CD4-positive, alpha-beta T cell (primary cell): ENCODE results near the gene SAMD4A. TPM values are rescaled to one million over a fixed set of nuclear protein-coding genes. Genes with fewer than 3 reads are reported as not detected.

Experiments
- ATAC-seq: fragments of 200-7000 bp; cut with Tn5 transposase; one replicate; pipeline ENCODE4 v1.10.0; 2022; ENCODE audit warnings: mild to moderate bottlenecking; ENCODE audit not compliant: poor library complexity
- CTCF ChIA-PET: fragments of 350-600 bp; sonication (Branson Sonifier 250); formaldehyde crosslinking; loops from one replicate; lab custom pipeline; 2021; ENCODE audit warnings: antibody characterized with exemption, inconsistent platforms; lab: Charles Lee
- POLR2A ChIA-PET: fragments of 350-600 bp; sonication (Branson Sonifier 250); formaldehyde crosslinking; loops from one replicate; lab custom pipeline; 2021; ENCODE audit warnings: antibody characterized with exemption, inconsistent platforms; lab: Charles Lee
- DNase-seq, 14 experiments: peaks; one replicate each; pipeline ENCODE4 v3.0.0-alpha.2; 2013 to 2020; ENCODE audit warnings: mixed read lengths in 2 of 14
- H3K27ac ChIP-seq, 2 donors: one replicate each; pipeline versions ENCODE4 v1.5.1 to v1.7.0; 2013; ENCODE audit warnings: low read length in 2 of 2, low read depth in 1 of 2, mild to moderate bottlenecking in 1 of 2
- H3K27me3 ChIP-seq, 2 experiments: 1 replicate in 1 of 2; 2 replicates in 1 of 2; pipeline versions ENCODE4 v1.6.1 to v1.7.0; 2013; ENCODE audit warnings: low read length in 2 of 2, control low read depth in 1 of 2, mild to moderate bottlenecking in 1 of 2, moderate library complexity in 1 of 2; ENCODE audit not compliant: insufficient read depth in 2 of 2, control insufficient read depth in 1 of 2
- H3K36me3 ChIP-seq: one replicate; pipeline ENCODE4 v1.6.1; 2013; ENCODE audit warnings: low read length, control low read depth; ENCODE audit not compliant: insufficient read depth
- H3K4me1 ChIP-seq: one replicate; pipeline ENCODE4 v1.6.1; 2013; ENCODE audit warnings: low read length, control low read depth; ENCODE audit not compliant: insufficient read depth
- H3K4me3 ChIP-seq: one replicate; pipeline ENCODE4 v1.5.1; 2013; ENCODE audit warnings: mild to moderate bottlenecking, low read length, moderate library complexity
- H3K9me3 ChIP-seq, 2 experiments: 1 replicate in 1 of 2; 2 replicates in 1 of 2; pipeline versions ENCODE4 v1.6.1 to v1.7.0; 2013; ENCODE audit warnings: low read length in 2 of 2, mild to moderate bottlenecking in 2 of 2, control low read depth in 1 of 2, moderate library complexity in 1 of 2; ENCODE audit not compliant: control insufficient read depth in 1 of 2, insufficient read depth in 1 of 2
- H3K27ac Mint-ChIP-seq: one replicate; pipeline ENCODE4 v1.8.0; 2020; ENCODE audit warnings: mixed read lengths
- H3K27me3 Mint-ChIP-seq: one replicate; pipeline ENCODE4 v1.8.0; 2021; ENCODE audit warnings: mixed read lengths
- H3K36me3 Mint-ChIP-seq: one replicate; pipeline ENCODE4 v1.8.0; 2021; ENCODE audit warnings: low read depth, mixed read lengths
- H3K4me1 Mint-ChIP-seq: one replicate; pipeline ENCODE4 v1.8.0; 2021; ENCODE audit warnings: low read depth, mixed read lengths
- H3K4me3 Mint-ChIP-seq: one replicate; pipeline ENCODE4 v1.8.0; 2020; ENCODE audit warnings: mild to moderate bottlenecking, mixed read lengths
- H3K9me3 Mint-ChIP-seq: one replicate; pipeline ENCODE4 v1.8.0; 2020; ENCODE audit warnings: mixed read lengths
- CTCF ChIP-seq: fragments of 200-600 bp; IDR thresholded peaks from one replicate; pipeline ENCODE4 v1.8.0; 2022; ENCODE audit warnings: antibody characterized with exemption, mild to moderate bottlenecking
- intact Hi-C, 2 experiments: fragments of 100-400 bp; cut with DNase I in 1 of 2; cut with micrococcal nuclease in 1 of 2; formaldehyde crosslinking; loops; one replicate each; pipeline versions ENCODE4 v1.15.1 to v1.9.0; 2023 to 2025; cut with DNase I, micrococcal nuclease
- total RNA-seq, 174 experiments: library from RNA in 2 of 174; stranded (reverse) in 2 of 174; gene quantifications; one replicate each; pipeline ENCODE4 v1.2.3 and lab custom pipeline; 2021 to 2026

Gene SAMD4A
- total RNA-seq, 2 experiments from 2014 or later, result 1.9 to 2.3 TPM

- Mint-ChIP-seq H3K36me3 (no peaks in the 10 kb centered on the region), H3K4me3 (no peak overlapping the region), H3K27me3 (peaks cover 11% of the 10 kb centered on the region), H3K4me1 (no peaks in the 10 kb centered on the region), H3K9me3 (peaks cover 2% of the 10 kb centered on the region), H3K27ac (no peak overlapping the region)
- DNase-seq (no peak), ATAC-seq (no peak)
- no peak for TF ChIP-seq CTCF
- intact Hi-C loops, result no loop called here
- Histone ChIP-seq H3K9me3 (peaks cover 0 to 5% of the 10 kb centered on the region in 2 experiments), H3K4me3 (no peak overlapping the region), H3K36me3 (no peaks in the 10 kb centered on the region), H3K4me1 (no peaks in the 10 kb centered on the region), H3K27ac (no peak overlapping the region), H3K27me3 (no peaks in the 10 kb centered on the region)
- CTCF ChIA-PET, result no interaction called here
- POLR2A ChIA-PET, result interaction anchor here (1.6 kb wide), 1 partner anchor 9 kb away, joined by 3 read pairs; no protein-coding TSS in a partner anchor
Observed at GRCh38 chr14:54818201-54819133, 251.5 kb downstream of the SAMD4A start.

GRCh38 chr14:54822685-54823084, 255.8 kb downstream of the SAMD4A start:
- no peaks in the 10 kb centered on the region for H3K36me3 Mint-ChIP-seq
- ChIA-PET POLR2A (no interaction called here), CTCF (no interaction called here)
- H3K27me3 Mint-ChIP-seq, result peaks cover 11% of the 10 kb centered on the region
- peaks cover 15% of the 10 kb centered on the region for H3K9me3 Mint-ChIP-seq
- no peaks in the 10 kb centered on the region for H3K4me1 Mint-ChIP-seq
- ATAC-seq (no peak), DNase-seq (no peak)
- Histone ChIP-seq H3K27me3 (no peaks in the 10 kb centered on the region), H3K36me3 (no peaks in the 10 kb centered on the region), H3K9me3 (peaks cover 5 to 13% of the 10 kb centered on the region in 2 experiments), H3K4me1 (no peaks in the 10 kb centered on the region), H3K4me3 (no peak overlapping the region), H3K27ac (no peak overlapping the region)
- no peak overlapping the region for H3K4me3 Mint-ChIP-seq
- no peak for TF ChIP-seq CTCF
- intact Hi-C loops, result no loop called here
- no peak overlapping the region for H3K27ac Mint-ChIP-seq

DNA sequence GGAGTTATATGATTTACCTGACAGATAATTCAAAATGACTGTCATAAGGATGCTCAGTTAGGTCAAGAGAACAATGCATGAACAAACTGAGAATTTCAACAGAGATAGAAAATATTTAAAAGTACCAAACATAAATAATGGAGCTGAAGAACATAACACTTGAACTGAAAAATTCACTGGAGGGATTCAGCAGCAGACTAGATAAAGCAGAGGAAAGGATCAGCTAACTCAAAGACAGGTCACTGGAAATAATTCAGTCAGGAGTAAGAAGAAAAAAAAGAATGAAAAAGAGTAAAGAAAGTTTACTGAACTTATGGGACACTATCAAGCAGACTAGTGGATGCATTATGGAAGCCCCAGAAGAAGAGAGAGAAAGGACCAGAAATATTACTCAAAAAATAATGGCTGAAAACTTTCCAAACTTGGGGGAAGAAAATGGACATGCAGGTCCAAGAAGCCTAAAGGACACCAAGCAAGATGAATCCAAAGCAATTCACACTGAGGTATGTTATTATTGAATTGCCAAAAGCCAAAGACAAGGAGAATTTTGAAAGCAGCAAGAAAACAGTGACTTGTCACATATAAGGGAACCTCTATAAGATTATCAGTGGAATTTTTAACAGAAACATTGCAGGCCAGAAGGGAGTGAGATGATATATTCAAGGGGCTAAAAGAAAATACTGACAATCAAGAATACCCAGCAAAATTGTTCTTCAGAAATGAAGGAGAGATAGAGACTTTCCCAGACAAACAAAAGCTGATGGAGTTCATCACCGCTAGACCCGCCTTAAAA, 257.0 kb downstream of the SAMD4A start:
- Histone ChIP-seq H3K4me3 (no peak overlapping the region), H3K4me1 (no peaks in the 10 kb centered on the region), H3K27ac (no peak overlapping the region), H3K9me3 (peaks cover 5 to 13% of the 10 kb centered on the region in 2 experiments), H3K27me3 (no peaks in the 10 kb centered on the region), H3K36me3 (no peaks in the 10 kb centered on the region)
- intact Hi-C loops, result no loop called here
- H3K9me3 Mint-ChIP-seq, result peaks cover 15% of the 10 kb centered on the region
- no peaks in the 10 kb centered on the region for H3K36me3 Mint-ChIP-seq
- DNase-seq (no peak), ATAC-seq (no peak)
- ChIA-PET CTCF (no interaction called here), POLR2A (no interaction called here)
- no peak overlapping the region for H3K4me3 Mint-ChIP-seq
- H3K27ac Mint-ChIP-seq, result no peak overlapping the region
- no peaks in the 10 kb centered on the region for H3K4me1 Mint-ChIP-seq
- peaks cover 8% of the 10 kb centered on the region for H3K27me3 Mint-ChIP-seq
- no peak for TF ChIP-seq CTCF
